Left lobe of liver (tissue), 2 donors: ENCODE data around the gene CORO2B. TPM values are rescaled to one million over a fixed set of nuclear protein-coding genes. Genes with fewer than 3 reads are reported as not detected.

Source experiments
- ATAC-seq: fragments of 200-7000 bp; cut with Tn5 transposase; one replicate; pipeline ENCODE4 v1.9.1; 2020; ENCODE audit warnings: mild to moderate bottlenecking, moderate library complexity
- DNase-seq: peaks from one replicate; pipeline ENCODE4 v3.0.0-alpha.2; 2020; ENCODE audit warnings: low spot score
- total RNA-seq: library from RNA; stranded (reverse); gene quantifications from one replicate; pipeline ENCODE4 v1.2.1, GENCODE V29; 2021
- donor health status: DM: no; HTN: no; CAD: no; lungs with moderate emphysema.
- donor health status: DM: no; HTN: yes; CAD: no.

Gene CORO2B
- total RNA-seq, 1 donor from 2014 or later: 0.35 TPM

GRCh38 chr15:68553994-68554720 lies 24.6 kb upstream of the CORO2B start:
- DNase-seq: no peak
- peak; percentile 69 for ATAC-seq

DNA sequence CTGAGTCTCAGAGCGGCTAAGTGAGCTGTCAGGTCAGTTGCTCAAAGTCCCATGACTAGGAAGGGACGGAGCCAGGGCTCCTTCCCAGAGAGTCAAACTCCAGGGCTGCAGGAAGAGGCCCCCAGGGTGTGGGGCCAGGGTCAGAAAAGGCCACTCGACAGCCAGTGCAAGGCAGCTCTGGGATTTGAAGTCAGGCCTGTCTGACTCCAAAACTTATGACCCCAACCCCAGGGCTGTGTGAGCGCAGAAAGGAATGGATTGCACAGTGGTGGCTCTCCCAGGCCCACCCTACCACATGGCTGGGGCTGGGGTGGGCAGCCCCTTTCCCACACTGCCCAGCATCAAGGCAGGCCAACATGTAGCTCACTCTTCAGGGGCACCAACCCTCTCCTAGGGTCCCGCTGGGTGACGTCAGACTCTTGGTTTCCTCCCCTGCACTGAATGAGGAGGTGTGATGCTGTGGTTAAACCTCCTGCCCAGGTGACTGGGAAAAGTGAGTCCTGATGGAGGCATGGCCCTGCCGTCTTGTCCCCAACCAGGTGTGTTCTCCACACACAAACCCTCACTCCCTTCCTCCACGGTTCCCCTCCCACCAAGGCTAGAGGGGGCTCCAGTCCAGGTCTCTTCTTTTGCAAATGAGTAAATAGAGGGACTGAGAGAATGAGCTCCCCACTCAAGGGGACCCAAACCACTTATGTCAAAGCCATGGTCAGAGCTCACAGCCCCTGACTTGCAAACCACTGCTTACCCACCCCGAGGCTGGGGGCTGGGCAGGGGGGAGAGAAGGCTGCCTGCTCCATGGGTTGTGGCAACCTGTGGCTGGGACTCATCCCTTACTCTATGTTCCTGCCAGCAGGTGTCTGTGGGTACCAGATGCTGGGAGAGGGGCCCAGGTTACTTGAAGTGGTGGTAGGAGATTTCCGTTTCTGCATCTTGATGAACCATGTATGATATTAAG lies 23.8 kb upstream of the CORO2B start:
- ATAC-seq (no peak), DNase-seq (no peak)

DNA sequence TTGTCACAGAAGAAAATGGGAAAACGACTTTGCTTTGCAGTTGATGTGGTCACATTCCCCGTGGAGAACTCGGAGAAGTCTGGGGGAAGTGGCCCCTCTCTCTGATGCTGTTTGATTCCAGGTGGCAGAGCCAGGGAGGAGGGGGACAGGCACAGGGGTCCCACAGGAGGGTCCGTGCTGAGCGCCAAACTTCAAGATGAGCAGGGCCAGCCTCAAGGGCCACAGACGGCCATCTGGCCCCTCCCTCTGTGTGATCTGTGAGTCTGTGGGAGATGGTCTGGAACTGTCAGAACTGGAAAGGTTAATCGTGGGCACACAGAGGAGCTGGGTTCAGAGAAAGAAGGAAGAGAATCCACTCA lies 23.1 kb upstream of the CORO2B start:
- DNase-seq (no peak), ATAC-seq (no peak)

- ATAC-seq: no peak
Measured at GRCh38 chr15:68556139-68556990, 22.4 kb upstream of the CORO2B start.

GRCh38 chr15:68557469-68558317 lies 21.1 kb upstream of the CORO2B start:
- ATAC-seq: no peak
- DNase-seq: no peak

More at GRCh38 chr15:68556139-68556990, 22.4 kb upstream of the CORO2B start:
- DNase-seq: no peak

DNA sequence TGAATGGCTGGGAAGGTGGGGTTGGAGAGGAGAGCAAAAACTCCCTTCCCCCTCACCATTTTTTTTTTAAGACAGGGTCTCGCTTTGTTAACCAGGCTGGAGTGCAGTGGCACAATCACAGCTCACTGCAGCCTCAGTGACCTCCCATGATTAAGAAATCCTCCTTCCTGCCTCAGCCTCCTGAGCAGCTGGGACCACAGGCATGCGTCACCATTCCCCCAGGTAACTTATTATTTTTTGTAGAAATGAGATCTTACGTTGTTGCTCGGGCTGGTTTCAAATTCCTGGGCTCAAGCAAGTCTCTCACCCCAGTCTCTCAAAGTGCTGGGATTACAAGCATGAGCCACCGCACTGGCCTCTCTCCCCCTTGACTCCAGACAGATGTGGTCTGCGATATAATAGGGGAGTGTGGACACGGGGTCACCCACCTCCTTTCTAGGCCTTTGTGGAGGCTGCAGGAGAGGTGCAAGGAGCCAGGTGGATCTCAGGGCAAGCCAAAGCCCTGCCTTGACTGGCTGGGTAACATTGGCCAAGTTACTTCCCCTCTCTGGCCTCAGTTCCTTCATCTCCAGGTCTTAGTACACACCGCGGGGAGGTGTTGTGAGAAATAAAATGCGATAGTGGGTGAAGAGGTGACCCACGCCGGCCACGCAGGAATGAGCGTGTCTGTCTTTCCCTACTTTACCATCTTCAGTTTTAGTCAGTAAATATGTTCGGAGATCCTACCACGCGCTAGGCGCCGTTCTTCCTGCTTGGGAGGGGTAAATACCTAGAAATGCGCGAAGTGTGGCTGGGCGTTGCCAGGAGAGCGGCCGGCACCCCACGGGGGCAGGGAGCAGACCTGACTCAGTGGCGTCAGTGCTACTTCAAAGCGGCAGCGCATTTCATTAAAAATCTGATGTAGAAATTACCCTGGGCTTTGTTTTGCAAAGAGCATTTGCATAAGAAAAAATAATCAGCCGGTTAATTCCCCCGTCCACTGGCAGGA lies 20.2 kb upstream of the CORO2B start:
- ATAC-seq (no peak), DNase-seq (peak; percentile 35)

DNA sequence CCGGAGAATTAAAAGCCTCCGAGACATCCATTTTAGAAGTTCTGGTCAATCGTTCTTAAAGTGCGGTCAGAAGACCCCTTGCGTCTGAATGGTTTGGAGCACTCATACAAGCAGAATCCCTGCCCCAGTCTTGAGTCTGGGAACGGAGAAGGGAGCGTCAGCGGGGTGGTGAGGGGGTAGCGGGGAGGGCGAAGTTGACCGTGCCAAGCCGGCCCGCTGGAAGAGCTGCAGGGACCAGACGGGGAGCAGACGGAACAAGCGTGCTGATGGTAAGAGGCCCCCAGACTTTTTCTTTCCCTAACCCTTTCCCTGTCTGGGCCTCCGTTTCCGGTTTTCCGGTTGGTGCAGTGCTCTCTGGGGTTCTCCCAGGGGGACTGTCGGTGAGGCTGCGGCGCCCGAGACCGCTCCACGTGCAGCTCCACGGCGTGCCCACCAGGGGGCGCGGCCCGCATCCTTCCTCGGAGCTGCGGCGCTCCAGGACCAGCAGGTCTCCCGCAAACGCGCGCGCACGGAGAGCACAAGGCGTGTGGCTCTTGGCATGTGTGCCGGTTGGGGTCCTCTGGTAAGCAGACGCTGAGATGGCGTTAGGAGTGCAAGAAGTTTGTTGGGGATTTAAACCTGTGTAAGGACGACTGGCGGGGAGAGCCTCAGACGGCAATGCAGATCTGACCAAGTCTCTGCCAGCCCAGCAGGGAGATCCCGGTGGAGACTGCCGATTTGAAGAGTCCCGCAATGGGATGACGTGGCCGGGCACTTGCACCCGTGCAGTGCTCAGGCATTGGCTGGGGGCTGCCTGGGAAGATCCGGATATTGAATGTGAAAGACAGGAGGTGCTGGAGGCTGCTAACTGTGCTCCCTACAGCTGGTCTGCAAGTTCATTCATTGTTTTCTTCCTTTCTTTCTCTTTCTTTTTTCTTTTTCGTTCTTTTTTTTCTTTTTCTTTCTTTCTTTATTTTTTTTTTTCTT lies 19.2 kb upstream of the CORO2B start:
- peak; percentile 98 for ATAC-seq
- DNase-seq: peak; percentile 76

GRCh38 chr15:68560501-68561113 lies 18.2 kb upstream of the CORO2B start:
- DNase-seq (peak; percentile 24), ATAC-seq (no peak)

GRCh38 chr15:68561171-68561900 lies 17.5 kb upstream of the CORO2B start:
- no peak for ATAC-seq
- no peak for DNase-seq

GRCh38 chr15:68561901-68562300 lies 16.9 kb upstream of the CORO2B start:
- ATAC-seq (no peak), DNase-seq (no peak)

DNA sequence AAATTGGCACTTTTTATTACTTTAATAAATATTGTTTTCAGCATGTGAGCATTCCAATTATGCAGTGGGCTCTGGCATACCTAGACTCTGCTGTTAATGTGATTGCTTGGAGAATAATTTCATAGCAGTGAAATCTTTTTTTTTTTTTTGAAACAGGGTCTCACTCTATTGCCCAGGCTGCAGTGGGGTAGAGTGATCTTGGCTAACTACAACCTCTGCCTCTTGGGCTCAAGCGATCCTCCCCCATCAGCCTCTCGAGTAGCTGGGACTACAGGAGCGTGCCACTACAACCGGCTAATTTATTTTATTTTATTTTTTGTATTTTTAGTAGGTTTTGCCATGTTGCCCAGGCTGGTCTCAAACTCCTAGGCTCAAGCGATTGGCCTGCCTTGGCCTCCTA lies 14.6 kb upstream of the CORO2B start:
- DNase-seq: no peak
- no peak for ATAC-seq

DNA sequence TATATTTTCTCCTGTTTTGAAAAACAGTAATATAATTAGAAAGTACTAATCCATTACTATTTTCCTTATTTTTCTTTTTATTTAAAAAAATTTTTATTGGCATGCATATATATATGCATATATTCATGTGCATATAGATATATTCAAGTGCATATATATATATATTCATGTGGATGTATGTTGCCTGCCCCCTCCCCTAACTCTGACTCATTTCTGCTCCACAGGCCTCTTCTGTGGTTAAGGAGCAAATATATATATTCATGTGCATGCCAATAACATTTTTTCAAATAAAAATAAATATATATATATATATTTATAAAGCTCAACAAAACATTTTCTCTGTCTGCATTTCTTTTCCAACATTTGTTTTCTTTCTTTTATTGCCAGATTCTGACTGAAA lies 13.6 kb upstream of the CORO2B start:
- DNase-seq: no peak
- no peak for ATAC-seq

- no peak for ATAC-seq
Measured at GRCh38 chr15:68565726-68566125, 13.1 kb upstream of the CORO2B start.

GRCh38 chr15:68566377-68566954 lies 12.3 kb upstream of the CORO2B start:
- DNase-seq (no peak), ATAC-seq (no peak)

More at GRCh38 chr15:68565726-68566125, 13.1 kb upstream of the CORO2B start:
- DNase-seq: no peak

DNA sequence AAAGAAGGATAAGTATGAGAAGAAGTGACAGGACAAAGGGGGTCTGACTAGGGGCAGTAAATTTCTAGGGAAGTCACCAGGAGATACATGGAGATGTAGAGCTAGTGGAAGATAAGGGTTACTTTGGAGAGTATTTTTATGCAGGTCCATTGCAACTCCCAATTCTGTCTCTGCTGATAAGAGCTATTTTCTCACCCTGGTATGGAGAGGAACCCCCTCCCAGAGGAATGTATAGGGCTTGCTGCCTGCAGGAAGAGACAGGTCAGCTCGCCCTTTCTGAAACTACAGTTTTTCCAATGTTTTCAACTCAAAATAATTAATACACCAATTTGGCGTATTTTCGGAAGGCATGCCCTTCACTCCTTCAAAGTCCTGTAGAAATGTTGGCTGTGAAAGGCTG lies 11.4 kb upstream of the CORO2B start:
- no peak for ATAC-seq
- DNase-seq: no peak

- DNase-seq (no peak), ATAC-seq (no peak)
Measured at GRCh38 chr15:68570974-68571373, 7.8 kb upstream of the CORO2B start.
